ENCODE data around the gene ARHGAP22. TPM values are rescaled to one million over a fixed set of nuclear protein-coding genes. Genes with fewer than 3 reads are reported as not detected.

ARHGAP22 gene
- total RNA-seq, 1 experiment from 2014 or later, result 1.8 TPM

- no peak overlapping the region for H3K27ac ChIP-seq (ENCODE audit: low read length)
- DNase-seq (ENCODE audit: low read depth, low spot score), result no peak
- H3K9me3 ChIP-seq (ENCODE audit: control insufficient read depth, insufficient read depth, low read depth, low read length), result no peaks in the 10 kb centered on the region
- POLR2A ChIA-PET, result no interaction called here
- ATAC-seq, result no peak
- BruUV-seq (replicated peaks), result no TSS peak
- H3K27me3 ChIP-seq (ENCODE audit: control insufficient read depth, insufficient read depth, low read length), result peaks cover 7% of the 10 kb centered on the region; the same call in 1 of the 2 replicates
- no peaks in the 10 kb centered on the region for H3K36me3 ChIP-seq (ENCODE audit: control insufficient read depth, insufficient read depth, low read length)
- CTCF ChIA-PET, result no interaction called here
- H3K4me3 ChIP-seq (ENCODE audit: low read depth in 2 of 2, low read length in 2 of 2), result no peak overlapping the region
- no peaks in the 10 kb centered on the region for H3K4me1 ChIP-seq (ENCODE audit: control insufficient read depth, insufficient read depth, low read length)
- no peak for TF ChIP-seq TCF7L2 (IDR thresholded peaks at IDR 0.05; ENCODE audit: low read depth, low read length)
- TF ChIP-seq, protein P1, sequence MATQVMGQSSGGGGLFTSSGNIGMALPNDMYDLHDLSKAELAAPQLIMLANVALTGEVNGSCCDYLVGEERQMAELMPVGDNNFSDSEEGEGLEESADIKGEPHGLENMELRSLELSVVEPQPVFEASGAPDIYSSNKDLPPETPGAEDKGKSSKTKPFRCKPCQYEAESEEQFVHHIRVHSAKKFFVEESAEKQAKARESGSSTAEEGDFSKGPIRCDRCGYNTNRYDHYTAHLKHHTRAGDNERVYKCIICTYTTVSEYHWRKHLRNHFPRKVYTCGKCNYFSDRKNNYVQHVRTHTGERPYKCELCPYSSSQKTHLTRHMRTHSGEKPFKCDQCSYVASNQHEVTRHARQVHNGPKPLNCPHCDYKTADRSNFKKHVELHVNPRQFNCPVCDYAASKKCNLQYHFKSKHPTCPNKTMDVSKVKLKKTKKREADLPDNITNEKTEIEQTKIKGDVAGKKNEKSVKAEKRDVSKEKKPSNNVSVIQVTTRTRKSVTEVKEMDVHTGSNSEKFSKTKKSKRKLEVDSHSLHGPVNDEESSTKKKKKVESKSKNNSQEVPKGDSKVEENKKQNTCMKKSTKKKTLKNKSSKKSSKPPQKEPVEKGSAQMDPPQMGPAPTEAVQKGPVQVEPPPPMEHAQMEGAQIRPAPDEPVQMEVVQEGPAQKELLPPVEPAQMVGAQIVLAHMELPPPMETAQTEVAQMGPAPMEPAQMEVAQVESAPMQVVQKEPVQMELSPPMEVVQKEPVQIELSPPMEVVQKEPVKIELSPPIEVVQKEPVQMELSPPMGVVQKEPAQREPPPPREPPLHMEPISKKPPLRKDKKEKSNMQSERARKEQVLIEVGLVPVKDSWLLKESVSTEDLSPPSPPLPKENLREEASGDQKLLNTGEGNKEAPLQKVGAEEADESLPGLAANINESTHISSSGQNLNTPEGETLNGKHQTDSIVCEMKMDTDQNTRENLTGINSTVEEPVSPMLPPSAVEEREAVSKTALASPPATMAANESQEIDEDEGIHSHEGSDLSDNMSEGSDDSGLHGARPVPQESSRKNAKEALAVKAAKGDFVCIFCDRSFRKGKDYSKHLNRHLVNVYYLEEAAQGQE (IDR thresholded peaks at IDR 0.05; ENCODE audit: insufficient read depth in 1 of 2, low read depth in 2 of 2, low read length in 1 of 2), result no peak
- no peak for TF ChIP-seq SIN3A (IDR thresholded peaks at IDR 0.05; ENCODE audit: borderline replicate concordance, insufficient read depth, low read depth, low read length)
- TF ChIP-seq POLR2AphosphoS5 (IDR thresholded peaks at IDR 0.05; ENCODE audit: low read depth, low read length), result no peak
- TF ChIP-seq CTCF (IDR thresholded peaks at IDR 0.05), result no peak
- intact Hi-C loops (cut with micrococcal nuclease; ENCODE audit: unreplicated experiment) (no loop called here), in situ Hi-C loops (cut with HindIII; ENCODE audit: low pct_unique_long_range_greater_than_20kb, low sequenced_read_pairs) (no loop called here)
Measured at GRCh38 chr10:48477616-48478015, 127.3 kb downstream of the ARHGAP22 start.

GRCh38 chr10:48477141-48477540 lies 127.7 kb downstream of the ARHGAP22 start:
- in situ Hi-C loops (cut with HindIII; ENCODE audit: low pct_unique_long_range_greater_than_20kb, low sequenced_read_pairs), result no loop called here
- POLR2A ChIA-PET, result no interaction called here
- intact Hi-C loops (cut with micrococcal nuclease; ENCODE audit: unreplicated experiment), result no loop called here

More at GRCh38 chr10:48477141-48477540, 127.7 kb downstream of the ARHGAP22 start:
- Histone ChIP-seq H3K27ac (ENCODE audit: low read length) (no peak overlapping the region), H3K9me3 (ENCODE audit: control insufficient read depth, insufficient read depth, low read depth, low read length) (no peaks in the 10 kb centered on the region), H3K36me3 (ENCODE audit: control insufficient read depth, insufficient read depth, low read length) (no peaks in the 10 kb centered on the region), H3K27me3 (ENCODE audit: control insufficient read depth, insufficient read depth, low read length) (peaks cover 7% of the 10 kb centered on the region; the same call in 1 of the 2 replicates), H3K4me3 (ENCODE audit: low read depth in 2 of 2, low read length in 2 of 2) (no peak overlapping the region), H3K4me1 (ENCODE audit: control insufficient read depth, insufficient read depth, low read length) (no peaks in the 10 kb centered on the region)
- TF ChIP-seq, protein P1 (IDR thresholded peaks at IDR 0.05; ENCODE audit: insufficient read depth in 1 of 2, low read depth in 2 of 2, low read length in 1 of 2), result no peak
- TF ChIP-seq TCF7L2 (IDR thresholded peaks at IDR 0.05; ENCODE audit: low read depth, low read length) (no peak), POLR2AphosphoS5 (IDR thresholded peaks at IDR 0.05; ENCODE audit: low read depth, low read length) (no peak), SIN3A (IDR thresholded peaks at IDR 0.05; ENCODE audit: borderline replicate concordance, insufficient read depth, low read depth, low read length) (no peak), CTCF (IDR thresholded peaks at IDR 0.05) (no peak)
- ATAC-seq, result no peak
- DNase-seq (ENCODE audit: low read depth, low spot score), result no peak
- CTCF ChIA-PET, result no interaction called here
- BruUV-seq (replicated peaks), result no TSS peak
